Smooth muscle cell (in vitro differentiated cells): ENCODE data around the gene FBXO11. TPM values are rescaled to one million over a fixed set of nuclear protein-coding genes. Genes with fewer than 3 reads are reported as not detected.

Experiments
- DNase-seq: peaks from one replicate; lab custom pipeline; 2025; ENCODE audit not compliant: unreplicated experiment; lab: John Stamatoyannopoulos, UW
- H2AFZ ChIP-seq: fragments of 200-600 bp; sonication (generic); 2 replicates; pipeline ENCODE4 v1.6.0; 2016; ENCODE audit warnings: antibody characterized with exemption, low read depth, mild to moderate bottlenecking
- H3F3A ChIP-seq: fragments of 200-600 bp; sonication (generic); 2 replicates; pipeline ENCODE4 v1.6.0; 2017; ENCODE audit warnings: antibody characterized with exemption, low read depth
- H3K27ac ChIP-seq: fragments of 200-600 bp; sonication (generic); 2 replicates; pipeline ENCODE4 v1.5.1; 2016; ENCODE audit warnings: low read depth, mild to moderate bottlenecking
- H3K27me3 ChIP-seq: fragments of 200-600 bp; sonication (generic); 2 replicates; pipeline ENCODE4 v1.6.1; 2016; ENCODE audit warnings: low read depth, mild to moderate bottlenecking
- H3K36me3 ChIP-seq: fragments of 200-600 bp; sonication (generic); 2 replicates; pipeline ENCODE4 v1.5.1; 2016; ENCODE audit warnings: low read depth
- H3K4me1 ChIP-seq: fragments of 200-600 bp; sonication (generic); 2 replicates; pipeline ENCODE4 v1.5.1; 2016; ENCODE audit warnings: low read depth
- H3K4me2 ChIP-seq: fragments of 200-600 bp; sonication (generic); 2 replicates; pipeline ENCODE4 v1.6.0; 2016; ENCODE audit warnings: mild to moderate bottlenecking
- H3K4me3 ChIP-seq: fragments of 200-600 bp; sonication (generic); 2 replicates; pipeline ENCODE4 v1.5.1; 2016; ENCODE audit warnings: mild to moderate bottlenecking
- H3K79me2 ChIP-seq: fragments of 200-600 bp; sonication (generic); 2 replicates; pipeline ENCODE4 v1.6.0; 2016; ENCODE audit warnings: low read depth, mild to moderate bottlenecking
- H3K9ac ChIP-seq: fragments of 200-600 bp; sonication (generic); 2 replicates; pipeline ENCODE4 v1.6.0; 2016; ENCODE audit warnings: low read depth
- H3K9me3 ChIP-seq: fragments of 200-600 bp; sonication (generic); replicated peaks from 2 replicates; pipeline ENCODE4 v1.5.1; 2016; ENCODE audit warnings: low read depth
- H4K20me1 ChIP-seq: fragments of 200-600 bp; sonication (generic); 2 replicates; pipeline ENCODE4 v1.6.0; 2016; ENCODE audit warnings: low read depth
- CTCF ChIP-seq: fragments of 200-600 bp; sonication (generic); IDR thresholded peaks from 2 replicates; pipeline ENCODE4 v1.5.1; 2017; ENCODE audit warnings: borderline replicate concordance, mild to moderate bottlenecking, antibody characterized with exemption; ENCODE audit not compliant: insufficient read depth, poor library complexity, severe bottlenecking
- WGBS: methylation state at CpG from one replicate; pipeline ENCODE4 v1.1.7; 2016; ENCODE audit warnings: low lambda C conversion rate; 5-methylcytosine and 5-hydroxymethylcytosine counted together
- polyA plus RNA-seq: library from polyadenylated mRNA; unstranded; fragments of >200 nt; fragmentation: Nextera tagmentation; extraction: Ambion mirVana; gene quantifications from 2 replicates; pipeline ENCODE4 v1.2.1, GENCODE V29; 2016
- total RNA-seq: library from RNA; depleted of rRNA; stranded (reverse); fragments of >200 nt; gene quantifications from 2 replicates; pipeline ENCODE4 v1.2.3, GENCODE V29; 2014

FBXO11 gene
- total and polyA plus RNA-seq, 2 experiments from 2014 or later: 23.1 to 41.9 TPM

GRCh38 chr2:47842846-47843245, 63.5 kb downstream of the FBXO11 start:
- H3K9me3 ChIP-seq: no peaks in the 10 kb centered on the region
- H3K79me2 ChIP-seq: peaks cover 95% of the 10 kb centered on the region
- TF ChIP-seq CTCF: no peak
- peaks cover 18% of the 10 kb centered on the region for H3K36me3 ChIP-seq
- no peak for DNase-seq
- peaks cover 94% of the 10 kb centered on the region for H4K20me1 ChIP-seq
- no peak overlapping the region for H2AFZ ChIP-seq
- H3K9ac ChIP-seq: no peak overlapping the region
- peak overlapping the region; percentile 16 for H3K27ac ChIP-seq
- peaks cover 9% of the 10 kb centered on the region for H3F3A ChIP-seq
- H3K27me3 ChIP-seq: no peaks in the 10 kb centered on the region
- no peak overlapping the region for H3K4me2 ChIP-seq
- H3K4me1 ChIP-seq: no peaks in the 10 kb centered on the region
- 74% methylated on average over 3 of the region's 3 CpGs for WGBS
- no peak overlapping the region for H3K4me3 ChIP-seq

GRCh38 chr2:47838686-47839085, 67.6 kb downstream of the FBXO11 start:
- no peaks in the 10 kb centered on the region for H3K27me3 ChIP-seq
- no peak overlapping the region for H3K4me3 ChIP-seq
- no peak overlapping the region for H2AFZ ChIP-seq
- peaks cover 50% of the 10 kb centered on the region for H3K36me3 ChIP-seq
- H3K9me3 ChIP-seq: no peaks in the 10 kb centered on the region
- TF ChIP-seq CTCF: no peak
- peaks cover 55% of the 10 kb centered on the region for H3K79me2 ChIP-seq
- H4K20me1 ChIP-seq: peaks cover 62% of the 10 kb centered on the region
- H3K4me1 ChIP-seq: no peaks in the 10 kb centered on the region
- DNase-seq: no peak
- peaks cover 3% of the 10 kb centered on the region for H3F3A ChIP-seq
- no peak overlapping the region for H3K27ac ChIP-seq
- no peak overlapping the region for H3K4me2 ChIP-seq
- WGBS: 97% methylated on average over 4 of the region's 4 CpGs
- H3K9ac ChIP-seq: no peak overlapping the region

- no peak for TF ChIP-seq CTCF
- no peaks in the 10 kb centered on the region for H3F3A ChIP-seq
- no peak overlapping the region for H3K4me2 ChIP-seq
- no peaks in the 10 kb centered on the region for H3K4me1 ChIP-seq
- 95% methylated on average over 1 of the region's 1 CpG for WGBS
- H3K9me3 ChIP-seq: no peaks in the 10 kb centered on the region
- H3K4me3 ChIP-seq: no peak overlapping the region
- H3K36me3 ChIP-seq: peaks cover 54% of the 10 kb centered on the region
- no peak overlapping the region for H3K27ac ChIP-seq
- no peak for DNase-seq
- no peak overlapping the region for H2AFZ ChIP-seq
- peaks cover 62% of the 10 kb centered on the region for H4K20me1 ChIP-seq
- no peak overlapping the region for H3K9ac ChIP-seq
- peaks cover 52% of the 10 kb centered on the region for H3K79me2 ChIP-seq
- no peaks in the 10 kb centered on the region for H3K27me3 ChIP-seq
Measured at GRCh38 chr2:47838249-47838648, 68.0 kb downstream of the FBXO11 start.

- 100% methylated on average over 2 of the region's 2 CpGs for WGBS
- peaks cover 69% of the 10 kb centered on the region for H3K36me3 ChIP-seq
- H2AFZ ChIP-seq: no peak overlapping the region
- no peak overlapping the region for H3K4me3 ChIP-seq
- DNase-seq: no peak
- no peak overlapping the region for H3K9ac ChIP-seq
- H3K27ac ChIP-seq: no peak overlapping the region
- no peak for TF ChIP-seq CTCF
- H3K27me3 ChIP-seq: no peaks in the 10 kb centered on the region
- no peaks in the 10 kb centered on the region for H3K9me3 ChIP-seq
- H4K20me1 ChIP-seq: peaks cover 45% of the 10 kb centered on the region
- no peak overlapping the region for H3K4me2 ChIP-seq
- no peaks in the 10 kb centered on the region for H3K4me1 ChIP-seq
- no peaks in the 10 kb centered on the region for H3F3A ChIP-seq
- peaks cover 17% of the 10 kb centered on the region for H3K79me2 ChIP-seq
Measured at GRCh38 chr2:47833516-47833968, 72.8 kb downstream of the FBXO11 start.
